GM12878 (cell line): ENCODE data around the gene SH3D19. TPM values are rescaled to one million over a fixed set of nuclear protein-coding genes. Genes with fewer than 3 reads are reported as not detected.

Source experiments
- ATAC-seq: fragments of 200-7000 bp; cut with Tn5 transposase; 3 replicates; pipeline ENCODE4 v1.9.1; 2020; ENCODE audit warnings: mild to moderate bottlenecking, moderate library complexity
- BruUV-seq: library from RNA; stranded (reverse); fragments of 400-500 nt; replicated peaks from 2 replicates; lab custom pipeline; 2021; lab: Mats Ljungman, UMichigan
- CTCF ChIA-PET: fragments of 300-600 bp; sonication (Branson Sonifier 250); formaldehyde crosslinking; extraction: SDS; loops from one replicate; lab custom pipeline; 2021; ENCODE audit warnings: inconsistent platforms; lab: Yijun Ruan, JAX
- POLR2A ChIA-PET: fragments of 350-600 bp; formaldehyde crosslinking; extraction: SDS; loops from one replicate; lab custom pipeline; 2021; ENCODE audit warnings: inconsistent platforms; lab: Charles Lee
- RAD21 ChIA-PET: fragments of 300-600 bp; sonication (Branson Sonifier 250); formaldehyde crosslinking; loops from one replicate; lab custom pipeline; 2023; ENCODE audit warnings: antibody characterized with exemption; ENCODE audit not compliant: unreplicated experiment; lab: Charles Lee
- SMC1A ChIA-PET: fragments of 300-600 bp; sonication (Branson Sonifier 250); formaldehyde crosslinking; loops from one replicate; lab custom pipeline; 2023; ENCODE audit not compliant: unreplicated experiment, uncharacterized antibody; lab: Charles Lee
- DNase-seq: peaks from one replicate; pipeline ENCODE4 v3.0.0-alpha.2; 2011; ENCODE audit warnings: low read depth, low spot score
- FAIRE-seq: peaks from 3 replicates; lab custom pipeline; 2011; peaks lifted over from hg19 to GRCh38; lab: Jason Lieb, UNC
- H2AFZ ChIP-seq: 2 replicates; pipeline ENCODE4 v1.6.0; 2011; ENCODE audit warnings: low read depth, low read length, control low read depth; ENCODE audit not compliant: control insufficient read depth
- H3K27ac ChIP-seq: 2 replicates; pipeline ENCODE4 v1.5.1; 2011; ENCODE audit warnings: control low read depth; ENCODE audit not compliant: control insufficient read depth, insufficient read depth
- H3K27me3 ChIP-seq, 2 experiments: replicated peaks in 1 of 2; 2 replicates each; pipeline versions ENCODE4 v1.6.0 to v1.6.1; 2011; ENCODE audit warnings: low read length in 1 of 2; ENCODE audit not compliant: control insufficient read depth in 2 of 2, insufficient read depth in 2 of 2
- H3K36me3 ChIP-seq, 2 experiments: 2 replicates each; pipeline ENCODE4 v1.5.1; 2011; ENCODE audit warnings: low read length in 1 of 2; ENCODE audit not compliant: control insufficient read depth in 2 of 2, insufficient read depth in 2 of 2
- H3K4me1 ChIP-seq: 2 replicates; pipeline ENCODE4 v1.6.1; 2011; ENCODE audit warnings: mild to moderate bottlenecking, low read length, moderate library complexity, mixed read lengths; ENCODE audit not compliant: control insufficient read depth, insufficient read depth
- H3K4me2 ChIP-seq: 2 replicates; pipeline ENCODE4 v1.6.0; 2011; ENCODE audit warnings: control low read depth; ENCODE audit not compliant: control insufficient read depth, insufficient read depth
- H3K4me3 ChIP-seq: fragments of 200-600 bp; sonication (generic); 2 replicates; pipeline ENCODE4 v1.5.1; 2016
- H3K79me2 ChIP-seq: 2 replicates; pipeline ENCODE4 v1.6.0; 2011; ENCODE audit warnings: low read length; ENCODE audit not compliant: control insufficient read depth, insufficient read depth
- H3K9ac ChIP-seq: 2 replicates; pipeline ENCODE4 v1.8.0; 2011; ENCODE audit warnings: low read length, control low read depth, mixed read lengths; ENCODE audit not compliant: control insufficient read depth, insufficient read depth
- H3K9me3 ChIP-seq: replicated peaks from 3 replicates; pipeline ENCODE4 v1.5.1; 2011; ENCODE audit warnings: mild to moderate bottlenecking, low read length; ENCODE audit not compliant: control insufficient read depth, insufficient read depth
- H4K20me1 ChIP-seq: 2 replicates; pipeline ENCODE4 v1.6.0; 2011; ENCODE audit not compliant: control insufficient read depth, insufficient read depth
- BHLHE40 ChIP-seq, 2 experiments: fragments of 450-650 bp in 1 of 2; IDR thresholded peaks; 2 replicates each; pipeline ENCODE4 v1.6.1; 2011 to 2017; ENCODE audit warnings: low read depth in 2 of 2, borderline replicate concordance in 1 of 2, improper control_type of control experiment in 1 of 2, low read length in 1 of 2, mild to moderate bottlenecking in 1 of 2
- CREM ChIP-seq: IDR thresholded peaks from 2 replicates; pipeline ENCODE4 v1.6.1; 2014; ENCODE audit warnings: antibody characterized with exemption, low read depth
- HDGF ChIP-seq: fragments of 450-650 bp; IDR thresholded peaks from 2 replicates; pipeline ENCODE4 v1.6.1; 2016; ENCODE audit warnings: antibody characterized with exemption
- NFYA ChIP-seq: IDR thresholded peaks from 2 replicates; pipeline ENCODE4 v1.6.1; 2011; ENCODE audit warnings: low read depth, mild to moderate bottlenecking, low read length, improper control_type of control experiment, borderline replicate concordance
- RAD21 ChIP-seq: IDR thresholded peaks from 2 replicates; pipeline ENCODE4 v1.6.1; 2011; ENCODE audit warnings: mild to moderate bottlenecking, low read depth, low read length, moderate library complexity; ENCODE audit not compliant: insufficient read depth
- ZNF207 ChIP-seq: fragments of 450-650 bp; IDR thresholded peaks from 2 replicates; pipeline ENCODE4 v1.6.1; 2014; ENCODE audit warnings: antibody characterized with exemption, mild to moderate bottlenecking, borderline replicate concordance
- WGBS: methylation state at CpG from one replicate; pipeline ENCODE4 v1.1.6; 2016; ENCODE audit warnings: low lambda C conversion rate; ENCODE audit not compliant: insufficient replicate concordance, insufficient coverage; ENCODE audit errors: missing lambda C conversion rate; 5-methylcytosine and 5-hydroxymethylcytosine counted together
- in situ Hi-C: fragments of 300-500 bp; cut with MboI; formaldehyde crosslinking; loops from 9 replicates; pipeline ENCODE4 v1.14.3; 2018; ENCODE audit warnings: mixed read lengths
- intact Hi-C: fragments of 100-400 bp; cut with micrococcal nuclease; formaldehyde crosslinking; loops from one replicate; pipeline ENCODE4 v1.14.2; 2022; ENCODE audit not compliant: unreplicated experiment
- polyA plus RNA-seq, 11 experiments: library from polyadenylated mRNA; depleted of rRNA in 4 of 11; unstranded in 6 of 11; stranded (reverse) in 5 of 11; fragments of >200 nt; fragmentation: Nextera tagmentation in 4 of 11; fragmentation: Illumina TruSeq in 1 of 11; extraction: Ambion mirVana in 4 of 11; extraction: Trizol in 1 of 11; gene quantifications; 1 replicate in 1 of 11; 2 replicates in 10 of 11; pipeline versions ENCODE4 v1.2.1 to v1.2.3, GENCODE V29; 2011 to 2016; ENCODE audit warnings: inconsistent platforms in 2 of 11, missing spikeins in 2 of 11, low read depth in 1 of 11
- total RNA-seq, 4 experiments: library from RNA; depleted of rRNA in 3 of 4; stranded (reverse); fragments of >200 nt in 3 of 4; fragmentation: Illumina TruSeq in 1 of 4; extraction: Trizol in 1 of 4; gene quantifications; 2 replicates each; pipeline versions ENCODE4 v1.2.1 to v1.2.3, GENCODE V29; 2013 to 2021
- TF ChIP-seq, protein P1 (sequence below): IDR thresholded peaks from 2 replicates; pipeline ENCODE4 v1.6.1; 2011; ENCODE audit warnings: borderline replicate concordance, low read depth, mild to moderate bottlenecking, moderate library complexity, low read length; ENCODE audit not compliant: insufficient read depth, poor library complexity, severe bottlenecking
- TF ChIP-seq, protein P2 (sequence below), 3 experiments: IDR thresholded peaks in 2 of 3; conservative IDR thresholded peaks in 1 of 3; 2 replicates each; pipeline ENCODE4 v1.5.1; 2011; ENCODE audit warnings: low read depth in 3 of 3, low read length in 3 of 3, mild to moderate bottlenecking in 3 of 3, control low read depth in 2 of 3, moderate library complexity in 2 of 3, inconsistent platforms in 1 of 3, mixed read lengths in 1 of 3; ENCODE audit not compliant: control insufficient read depth in 2 of 3, insufficient read depth in 1 of 3; ENCODE audit errors: extremely low read depth in 1 of 3
- TF ChIP-seq, protein P3 (sequence below): fragments of 450-650 bp; IDR thresholded peaks from 2 replicates; pipeline ENCODE4 v1.6.1; 2017; ENCODE audit warnings: mild to moderate bottlenecking, low read depth, inconsistent platforms; ENCODE audit not compliant: poor library complexity, severe bottlenecking
- TF ChIP-seq, protein P4 (sequence below): fragments of 150-350 bp; IDR thresholded peaks from 2 replicates; pipeline ENCODE4 v1.6.1; 2014; ENCODE audit warnings: mild to moderate bottlenecking, low read depth, low read length
- TF ChIP-seq, protein P5 (sequence below): IDR thresholded peaks from 2 replicates; pipeline ENCODE4 v1.6.1; 2012; ENCODE audit warnings: improper control_type of control experiment, low read depth, low read length; ENCODE audit not compliant: insufficient replicate concordance

The SH3D19 gene
- total and polyA plus RNA-seq, 10 of the 15 experiments (the other 5 are each of a cell fraction or from before 2014, with no cell fraction given): 0.03 to 6.9 (median 0.33) TPM; not detected in 3

DNA sequence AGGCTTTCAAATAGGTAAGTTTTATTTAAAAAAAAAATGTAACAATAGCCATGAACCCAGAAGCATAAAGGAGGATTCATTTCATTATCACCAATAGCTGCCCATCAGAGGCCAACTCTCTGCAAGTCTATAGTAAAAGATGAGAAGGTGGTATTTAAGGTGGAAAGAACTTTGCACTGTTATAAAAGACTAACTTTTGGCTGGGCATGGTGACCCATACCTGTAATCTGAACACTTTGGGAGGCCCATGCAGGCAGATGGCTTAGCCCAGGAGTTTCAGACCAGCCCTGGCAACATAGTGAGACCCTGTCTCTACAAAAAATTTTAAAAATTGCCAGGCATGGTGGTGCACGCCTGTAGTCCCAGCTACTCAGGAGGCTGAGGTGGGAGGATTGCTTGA lies 182.6 kb downstream of the SH3D19 start:
- no peak for ATAC-seq
- in situ Hi-C loops (no loop called here), intact Hi-C loops (no loop called here)
- no peaks in the 10 kb centered on the region for H3K79me2 ChIP-seq
- no peak for DNase-seq
- H3K27me3 ChIP-seq: no peaks in the 10 kb centered on the region
- no peak overlapping the region for H3K4me3 ChIP-seq
- no TSS peak for BruUV-seq
- ChIA-PET POLR2A (no interaction called here), SMC1A (no interaction called here), CTCF (no interaction called here), RAD21 (no interaction called here)
- H3K4me1 ChIP-seq: no peaks in the 10 kb centered on the region
- no peaks in the 10 kb centered on the region for H4K20me1 ChIP-seq
- no peak overlapping the region for H3K4me2 ChIP-seq
- FAIRE-seq: no peak
- no peak overlapping the region for H3K27ac ChIP-seq
- no peaks in the 10 kb centered on the region for H3K36me3 ChIP-seq
- no peak overlapping the region for H2AFZ ChIP-seq
- no peak overlapping the region for H3K9ac ChIP-seq
- H3K9me3 ChIP-seq: no peaks in the 10 kb centered on the region
- 0% methylated on average over 1 of the region's 1 CpG for WGBS
- TF ChIP-seq, protein P1, sequence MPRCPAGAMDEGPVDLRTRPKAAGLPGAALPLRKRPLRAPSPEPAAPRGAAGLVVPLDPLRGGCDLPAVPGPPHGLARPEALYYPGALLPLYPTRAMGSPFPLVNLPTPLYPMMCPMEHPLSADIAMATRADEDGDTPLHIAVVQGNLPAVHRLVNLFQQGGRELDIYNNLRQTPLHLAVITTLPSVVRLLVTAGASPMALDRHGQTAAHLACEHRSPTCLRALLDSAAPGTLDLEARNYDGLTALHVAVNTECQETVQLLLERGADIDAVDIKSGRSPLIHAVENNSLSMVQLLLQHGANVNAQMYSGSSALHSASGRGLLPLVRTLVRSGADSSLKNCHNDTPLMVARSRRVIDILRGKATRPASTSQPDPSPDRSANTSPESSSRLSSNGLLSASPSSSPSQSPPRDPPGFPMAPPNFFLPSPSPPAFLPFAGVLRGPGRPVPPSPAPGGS: no peak
- no peak for TF ChIP-seq BHLHE40 (IDR thresholded peaks at IDR 0.05; ENCODE audit: borderline replicate concordance in 1 of 2, low read depth in 2 of 2, low read length in 1 of 2)
- no peak for TF ChIP-seq CREM
- TF ChIP-seq RAD21: no peak
- no peak for TF ChIP-seq ZNF207
- TF ChIP-seq NFYA: no peak
- TF ChIP-seq, protein P2, sequence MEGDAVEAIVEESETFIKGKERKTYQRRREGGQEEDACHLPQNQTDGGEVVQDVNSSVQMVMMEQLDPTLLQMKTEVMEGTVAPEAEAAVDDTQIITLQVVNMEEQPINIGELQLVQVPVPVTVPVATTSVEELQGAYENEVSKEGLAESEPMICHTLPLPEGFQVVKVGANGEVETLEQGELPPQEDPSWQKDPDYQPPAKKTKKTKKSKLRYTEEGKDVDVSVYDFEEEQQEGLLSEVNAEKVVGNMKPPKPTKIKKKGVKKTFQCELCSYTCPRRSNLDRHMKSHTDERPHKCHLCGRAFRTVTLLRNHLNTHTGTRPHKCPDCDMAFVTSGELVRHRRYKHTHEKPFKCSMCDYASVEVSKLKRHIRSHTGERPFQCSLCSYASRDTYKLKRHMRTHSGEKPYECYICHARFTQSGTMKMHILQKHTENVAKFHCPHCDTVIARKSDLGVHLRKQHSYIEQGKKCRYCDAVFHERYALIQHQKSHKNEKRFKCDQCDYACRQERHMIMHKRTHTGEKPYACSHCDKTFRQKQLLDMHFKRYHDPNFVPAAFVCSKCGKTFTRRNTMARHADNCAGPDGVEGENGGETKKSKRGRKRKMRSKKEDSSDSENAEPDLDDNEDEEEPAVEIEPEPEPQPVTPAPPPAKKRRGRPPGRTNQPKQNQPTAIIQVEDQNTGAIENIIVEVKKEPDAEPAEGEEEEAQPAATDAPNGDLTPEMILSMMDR (IDR thresholded peaks at IDR 0.05 in 2 of 3, conservative IDR thresholded peaks at IDR 0.05 in 1 of 3; ENCODE audit: control insufficient read depth in 2 of 3, extremely low read depth in 1 of 3, insufficient read depth in 1 of 3, low read depth in 3 of 3, low read length in 3 of 3): no peak
- TF ChIP-seq, protein P3, sequence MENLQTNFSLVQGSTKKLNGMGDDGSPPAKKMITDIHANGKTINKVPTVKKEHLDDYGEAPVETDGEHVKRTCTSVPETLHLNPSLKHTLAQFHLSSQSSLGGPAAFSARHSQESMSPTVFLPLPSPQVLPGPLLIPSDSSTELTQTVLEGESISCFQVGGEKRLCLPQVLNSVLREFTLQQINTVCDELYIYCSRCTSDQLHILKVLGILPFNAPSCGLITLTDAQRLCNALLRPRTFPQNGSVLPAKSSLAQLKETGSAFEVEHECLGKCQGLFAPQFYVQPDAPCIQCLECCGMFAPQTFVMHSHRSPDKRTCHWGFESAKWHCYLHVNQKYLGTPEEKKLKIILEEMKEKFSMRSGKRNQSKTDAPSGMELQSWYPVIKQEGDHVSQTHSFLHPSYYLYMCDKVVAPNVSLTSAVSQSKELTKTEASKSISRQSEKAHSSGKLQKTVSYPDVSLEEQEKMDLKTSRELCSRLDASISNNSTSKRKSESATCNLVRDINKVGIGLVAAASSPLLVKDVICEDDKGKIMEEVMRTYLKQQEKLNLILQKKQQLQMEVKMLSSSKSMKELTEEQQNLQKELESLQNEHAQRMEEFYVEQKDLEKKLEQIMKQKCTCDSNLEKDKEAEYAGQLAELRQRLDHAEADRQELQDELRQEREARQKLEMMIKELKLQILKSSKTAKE: no peak
- TF ChIP-seq, protein P4, sequence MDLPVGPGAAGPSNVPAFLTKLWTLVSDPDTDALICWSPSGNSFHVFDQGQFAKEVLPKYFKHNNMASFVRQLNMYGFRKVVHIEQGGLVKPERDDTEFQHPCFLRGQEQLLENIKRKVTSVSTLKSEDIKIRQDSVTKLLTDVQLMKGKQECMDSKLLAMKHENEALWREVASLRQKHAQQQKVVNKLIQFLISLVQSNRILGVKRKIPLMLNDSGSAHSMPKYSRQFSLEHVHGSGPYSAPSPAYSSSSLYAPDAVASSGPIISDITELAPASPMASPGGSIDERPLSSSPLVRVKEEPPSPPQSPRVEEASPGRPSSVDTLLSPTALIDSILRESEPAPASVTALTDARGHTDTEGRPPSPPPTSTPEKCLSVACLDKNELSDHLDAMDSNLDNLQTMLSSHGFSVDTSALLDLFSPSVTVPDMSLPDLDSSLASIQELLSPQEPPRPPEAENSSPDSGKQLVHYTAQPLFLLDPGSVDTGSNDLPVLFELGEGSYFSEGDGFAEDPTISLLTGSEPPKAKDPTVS: no peak
- TF ChIP-seq, protein P5, sequence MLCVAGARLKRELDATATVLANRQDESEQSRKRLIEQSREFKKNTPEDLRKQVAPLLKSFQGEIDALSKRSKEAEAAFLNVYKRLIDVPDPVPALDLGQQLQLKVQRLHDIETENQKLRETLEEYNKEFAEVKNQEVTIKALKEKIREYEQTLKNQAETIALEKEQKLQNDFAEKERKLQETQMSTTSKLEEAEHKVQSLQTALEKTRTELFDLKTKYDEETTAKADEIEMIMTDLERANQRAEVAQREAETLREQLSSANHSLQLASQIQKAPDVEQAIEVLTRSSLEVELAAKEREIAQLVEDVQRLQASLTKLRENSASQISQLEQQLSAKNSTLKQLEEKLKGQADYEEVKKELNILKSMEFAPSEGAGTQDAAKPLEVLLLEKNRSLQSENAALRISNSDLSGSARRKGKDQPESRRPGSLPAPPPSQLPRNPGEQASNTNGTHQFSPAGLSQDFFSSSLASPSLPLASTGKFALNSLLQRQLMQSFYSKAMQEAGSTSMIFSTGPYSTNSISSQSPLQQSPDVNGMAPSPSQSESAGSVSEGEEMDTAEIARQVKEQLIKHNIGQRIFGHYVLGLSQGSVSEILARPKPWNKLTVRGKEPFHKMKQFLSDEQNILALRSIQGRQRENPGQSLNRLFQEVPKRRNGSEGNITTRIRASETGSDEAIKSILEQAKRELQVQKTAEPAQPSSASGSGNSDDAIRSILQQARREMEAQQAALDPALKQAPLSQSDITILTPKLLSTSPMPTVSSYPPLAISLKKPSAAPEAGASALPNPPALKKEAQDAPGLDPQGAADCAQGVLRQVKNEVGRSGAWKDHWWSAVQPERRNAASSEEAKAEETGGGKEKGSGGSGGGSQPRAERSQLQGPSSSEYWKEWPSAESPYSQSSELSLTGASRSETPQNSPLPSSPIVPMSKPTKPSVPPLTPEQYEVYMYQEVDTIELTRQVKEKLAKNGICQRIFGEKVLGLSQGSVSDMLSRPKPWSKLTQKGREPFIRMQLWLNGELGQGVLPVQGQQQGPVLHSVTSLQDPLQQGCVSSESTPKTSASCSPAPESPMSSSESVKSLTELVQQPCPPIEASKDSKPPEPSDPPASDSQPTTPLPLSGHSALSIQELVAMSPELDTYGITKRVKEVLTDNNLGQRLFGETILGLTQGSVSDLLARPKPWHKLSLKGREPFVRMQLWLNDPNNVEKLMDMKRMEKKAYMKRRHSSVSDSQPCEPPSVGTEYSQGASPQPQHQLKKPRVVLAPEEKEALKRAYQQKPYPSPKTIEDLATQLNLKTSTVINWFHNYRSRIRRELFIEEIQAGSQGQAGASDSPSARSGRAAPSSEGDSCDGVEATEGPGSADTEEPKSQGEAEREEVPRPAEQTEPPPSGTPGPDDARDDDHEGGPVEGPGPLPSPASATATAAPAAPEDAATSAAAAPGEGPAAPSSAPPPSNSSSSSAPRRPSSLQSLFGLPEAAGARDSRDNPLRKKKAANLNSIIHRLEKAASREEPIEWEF: no peak
- no peak for TF ChIP-seq HDGF
